ENCODE measurements around the gene CHMP1B.
A peak's percentile ranks its signal among the peaks of the same experiment; 100 is the strongest.

CHMP1B gene, protein sequence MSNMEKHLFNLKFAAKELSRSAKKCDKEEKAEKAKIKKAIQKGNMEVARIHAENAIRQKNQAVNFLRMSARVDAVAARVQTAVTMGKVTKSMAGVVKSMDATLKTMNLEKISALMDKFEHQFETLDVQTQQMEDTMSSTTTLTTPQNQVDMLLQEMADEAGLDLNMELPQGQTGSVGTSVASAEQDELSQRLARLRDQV

DNA sequence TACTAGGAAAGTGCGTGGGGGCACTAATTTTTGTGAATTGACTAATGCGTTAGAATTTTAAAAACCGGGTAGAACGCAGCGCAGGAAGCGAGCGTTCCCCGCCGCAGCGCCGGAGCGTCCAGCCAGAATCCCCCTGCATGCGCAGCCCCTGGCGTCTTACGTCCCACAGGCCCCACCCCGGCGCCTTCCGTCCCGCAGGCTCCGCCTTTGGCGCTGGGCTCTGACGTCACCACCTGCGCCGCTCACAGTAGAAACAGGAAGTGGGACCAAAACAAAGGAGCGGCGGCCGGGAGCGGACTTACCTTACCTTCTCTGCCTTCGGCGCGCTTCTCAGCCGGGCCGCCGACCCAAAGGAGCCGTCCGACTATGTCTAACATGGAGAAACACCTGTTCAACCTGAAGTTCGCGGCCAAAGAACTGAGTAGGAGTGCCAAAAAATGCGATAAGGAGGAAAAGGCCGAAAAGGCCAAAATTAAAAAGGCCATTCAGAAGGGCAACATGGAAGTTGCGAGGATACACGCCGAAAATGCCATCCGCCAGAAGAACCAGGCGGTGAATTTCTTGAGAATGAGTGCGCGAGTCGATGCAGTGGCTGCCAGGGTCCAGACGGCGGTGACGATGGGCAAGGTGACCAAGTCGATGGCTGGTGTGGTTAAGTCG lies at the start of gene CHMP1B:
CHMP1B (plus strand) TSS at position 268 of the 660 bp plus-strand sequence; CDS start at position 367, 99 bp downstream.
- peak; percentile 74 for DNase-seq

DNA sequence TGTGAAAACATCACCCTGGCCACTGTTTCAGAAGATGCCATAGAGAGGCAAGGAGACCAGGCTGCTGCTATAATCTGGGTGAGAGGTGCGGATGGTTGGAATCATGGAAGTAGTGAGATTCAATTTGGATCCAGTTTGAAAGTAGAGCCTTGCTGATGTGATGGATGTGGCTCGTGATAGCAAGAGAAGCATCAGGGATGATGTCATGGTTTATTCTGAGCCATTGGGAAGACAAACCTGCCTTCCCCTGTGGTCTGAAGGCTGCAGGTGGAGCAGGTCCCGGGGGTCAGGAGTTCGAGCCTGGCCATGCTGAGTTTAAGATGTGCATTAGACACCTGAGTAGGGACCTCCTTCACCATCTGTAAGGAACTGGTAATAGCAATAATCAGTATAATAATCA lies 49.6 kb upstream of the CHMP1B start:
- DNase-seq: no peak

DNA sequence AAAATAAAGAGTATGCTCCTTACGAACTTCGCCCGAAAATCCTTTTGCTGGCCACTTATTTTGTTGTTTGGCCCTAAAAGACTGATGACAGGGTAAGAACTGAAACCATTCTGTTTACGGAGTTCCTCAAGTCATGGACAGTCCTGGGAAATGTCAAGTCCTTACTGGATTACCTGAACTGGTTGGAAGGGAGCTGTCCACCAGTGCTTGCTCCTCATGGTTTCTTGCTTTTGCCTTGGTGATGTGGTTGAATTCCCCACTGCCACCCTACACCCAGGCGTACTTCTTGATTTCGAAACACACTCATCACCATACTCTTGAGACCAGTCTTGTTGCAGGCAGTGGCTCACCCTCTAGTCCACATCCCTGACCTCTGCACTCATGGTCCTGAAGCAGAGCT lies 49.1 kb upstream of the CHMP1B start:
- DNase-seq: no peak

DNA sequence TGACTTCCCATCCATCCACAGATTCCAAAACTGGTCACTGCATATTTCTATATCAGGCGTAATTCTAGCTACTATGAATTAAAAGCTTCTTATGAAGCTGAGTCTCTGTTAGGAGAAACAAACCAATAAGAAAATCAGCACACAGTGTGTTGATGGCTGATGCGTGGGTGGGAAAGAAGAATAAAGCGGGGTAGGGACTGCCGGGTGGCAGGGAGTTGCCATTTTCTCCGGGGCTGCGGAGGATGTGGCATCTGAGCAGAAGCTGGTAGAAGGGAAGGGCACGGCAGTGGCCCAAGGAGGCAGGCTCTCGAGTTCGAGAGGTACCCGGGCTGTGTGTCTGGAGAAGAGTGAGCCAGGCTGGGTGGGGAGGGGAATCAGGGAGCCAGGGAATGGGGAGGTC lies 48.6 kb upstream of the CHMP1B start:
- no peak for DNase-seq

DNA sequence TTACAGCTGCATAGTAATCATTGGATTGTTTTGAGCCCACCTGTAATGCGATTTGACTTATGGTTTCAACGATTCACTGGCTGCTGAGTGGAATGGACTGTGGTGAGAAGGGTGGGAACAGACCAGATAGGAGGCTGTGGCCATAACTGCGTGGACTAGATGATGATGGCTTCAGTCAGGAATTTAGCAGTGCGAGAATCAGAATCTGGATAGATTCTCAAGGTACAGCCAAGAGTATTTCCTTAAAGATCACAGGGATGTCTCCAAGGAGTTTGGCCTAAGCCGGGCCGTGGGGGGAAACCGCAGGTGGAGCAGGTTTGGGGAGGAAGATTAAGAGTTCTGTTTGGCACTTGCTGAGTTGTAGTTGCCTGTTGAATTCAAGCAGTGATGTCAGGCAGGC lies 44.0 kb upstream of the CHMP1B start:
- no peak for DNase-seq

DNA sequence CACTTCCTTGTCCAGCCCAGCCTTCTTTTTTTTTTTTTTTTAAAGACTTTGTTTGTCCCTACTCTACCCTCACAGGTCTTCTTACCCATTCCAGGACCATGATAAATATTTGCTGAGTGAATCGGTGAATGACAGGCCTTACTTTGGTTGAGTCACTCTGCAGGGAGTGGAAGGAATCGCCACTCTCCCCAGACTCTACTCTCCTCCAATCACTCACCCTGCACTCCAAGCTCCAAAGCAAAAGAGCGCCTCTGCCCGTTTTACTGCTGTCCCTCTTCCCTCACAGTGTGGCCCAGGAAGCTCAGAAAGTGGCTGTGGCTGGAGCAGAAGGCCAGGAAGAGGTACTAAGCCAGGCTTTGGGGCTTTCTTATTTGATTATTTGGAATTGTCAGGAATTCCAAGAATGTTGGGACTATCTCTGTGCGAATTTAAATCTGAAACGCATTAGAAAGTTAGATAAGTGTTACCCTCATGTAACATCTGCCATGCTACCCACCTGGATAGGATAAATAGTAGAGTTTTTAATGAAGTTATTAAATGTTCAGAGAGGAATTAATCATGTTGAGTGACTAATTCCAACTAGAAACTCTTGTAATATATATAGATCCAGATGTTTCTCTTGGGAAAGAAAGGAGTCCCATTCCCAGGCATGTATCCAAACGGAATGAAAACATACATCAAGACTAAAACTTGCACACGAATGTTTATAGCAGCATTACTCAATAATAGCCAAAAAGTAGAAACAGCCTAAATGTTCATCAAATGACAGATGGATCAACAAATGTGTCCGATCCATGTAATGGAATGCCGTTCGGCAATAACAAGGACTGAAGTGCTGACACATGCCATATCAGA lies 43.0 kb upstream of the CHMP1B start:
- DNase-seq: no peak

DNA sequence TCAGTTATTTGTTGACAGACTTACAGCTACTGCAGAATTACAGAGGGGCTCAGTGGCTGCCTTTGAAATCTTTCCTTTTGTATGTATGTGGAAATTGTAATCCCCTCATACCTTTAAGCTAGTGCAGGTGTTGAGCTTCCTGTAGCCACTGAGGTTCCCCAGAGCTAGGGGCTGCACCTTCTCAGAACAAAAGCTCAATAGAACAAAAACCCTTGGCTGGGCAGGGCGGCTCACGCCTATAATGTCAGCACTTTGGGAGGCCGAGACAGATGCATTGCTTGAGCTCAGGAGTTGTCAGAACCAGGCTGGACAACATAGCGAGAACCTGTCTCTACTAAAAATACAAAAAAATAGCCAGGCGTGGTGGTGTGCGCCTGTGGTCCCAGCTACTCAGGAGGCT lies 41.3 kb upstream of the CHMP1B start:
- no peak for DNase-seq

DNA sequence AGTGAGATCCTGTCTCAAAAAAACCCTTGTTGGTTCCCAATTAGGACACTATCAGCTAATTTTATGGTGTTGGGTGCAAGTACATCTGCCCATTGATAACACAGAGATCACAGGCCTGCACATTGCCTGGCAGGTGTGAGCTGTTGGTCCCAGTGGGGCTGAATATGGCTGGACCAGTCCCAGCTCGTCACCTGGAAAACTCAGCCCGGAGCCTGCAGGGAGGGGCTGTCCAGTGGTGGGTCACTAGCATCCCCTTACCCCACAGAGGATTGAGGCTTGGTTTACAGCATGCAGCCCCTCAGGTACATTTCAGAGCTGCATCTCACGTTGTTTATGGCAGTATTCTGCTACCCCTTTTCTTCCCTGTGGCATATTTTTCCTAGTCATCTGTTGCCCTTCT lies 40.8 kb upstream of the CHMP1B start:
- DNase-seq: no peak

DNA sequence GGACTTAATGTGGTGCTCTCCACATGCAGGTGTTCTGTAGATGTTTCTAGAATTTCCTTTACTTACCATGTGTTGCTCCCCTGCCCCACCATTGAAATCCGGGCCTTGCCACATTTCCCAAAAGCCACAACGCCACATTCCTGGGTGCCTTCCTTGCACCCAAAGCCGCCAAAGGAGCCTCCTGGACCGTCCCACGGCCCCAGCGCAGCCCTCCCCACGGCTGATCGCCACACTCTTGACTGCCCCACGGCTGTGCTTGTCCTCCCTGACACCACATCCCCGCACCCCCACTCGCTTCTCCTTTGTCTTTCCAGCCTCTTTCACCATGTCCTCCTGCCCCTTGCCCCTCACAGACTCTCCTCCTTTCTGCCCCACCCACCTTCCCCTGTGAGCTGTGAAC lies 40.2 kb upstream of the CHMP1B start:
- DNase-seq: no peak

DNA sequence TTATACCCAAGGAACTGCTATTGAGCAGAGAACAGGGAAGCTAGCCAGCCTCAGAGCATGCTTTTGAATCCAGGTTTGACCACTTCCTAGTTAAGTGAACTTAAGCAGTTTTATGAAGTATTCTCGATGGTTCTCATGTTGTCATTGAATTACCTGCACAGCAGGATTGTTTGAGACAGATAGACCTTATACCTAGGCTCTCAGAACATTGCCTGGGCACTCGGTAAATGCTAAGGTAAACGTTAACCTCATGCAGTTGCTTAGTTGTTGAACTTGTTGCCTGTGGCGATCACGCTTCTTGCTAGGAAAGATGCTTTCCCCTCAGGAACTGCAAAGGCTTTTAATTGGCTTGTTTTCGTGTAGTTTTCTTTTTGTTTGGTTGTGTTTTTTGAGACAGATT lies 34.0 kb upstream of the CHMP1B start:
- no peak for DNase-seq

DNA sequence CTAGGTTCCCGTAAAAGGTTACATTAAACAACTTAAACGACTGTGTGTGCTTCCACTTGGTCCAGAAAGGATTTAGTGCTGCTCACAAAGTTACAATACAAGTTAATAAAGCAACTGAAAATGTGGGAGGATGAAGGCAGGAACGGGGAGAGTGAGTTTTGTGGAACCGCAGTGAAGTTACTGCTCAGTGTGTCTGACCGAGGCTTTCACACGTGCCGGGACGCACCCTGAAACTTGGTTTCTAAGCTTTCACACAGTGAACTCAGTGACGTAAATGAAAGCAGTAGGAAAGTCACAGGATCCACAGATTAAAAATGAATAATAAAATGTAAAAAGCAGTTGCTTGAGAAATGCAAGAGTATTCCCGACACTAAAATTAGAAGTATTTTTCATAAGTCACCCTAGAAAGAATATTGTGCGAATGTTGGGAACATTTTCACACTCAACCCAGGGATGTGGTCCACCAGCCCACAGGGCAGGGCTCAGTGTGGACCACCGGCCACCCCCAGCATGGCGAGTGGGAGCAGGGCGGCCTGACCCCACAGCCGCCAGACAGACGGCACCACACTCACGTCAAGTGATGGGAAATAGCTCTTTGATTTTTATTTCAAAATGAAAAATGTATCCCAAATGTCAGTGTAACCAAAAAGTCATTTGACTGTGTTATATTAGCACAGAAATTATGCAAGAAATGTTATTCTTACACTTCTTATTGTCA lies 32.6 kb upstream of the CHMP1B start:
- DNase-seq: no peak

DNA sequence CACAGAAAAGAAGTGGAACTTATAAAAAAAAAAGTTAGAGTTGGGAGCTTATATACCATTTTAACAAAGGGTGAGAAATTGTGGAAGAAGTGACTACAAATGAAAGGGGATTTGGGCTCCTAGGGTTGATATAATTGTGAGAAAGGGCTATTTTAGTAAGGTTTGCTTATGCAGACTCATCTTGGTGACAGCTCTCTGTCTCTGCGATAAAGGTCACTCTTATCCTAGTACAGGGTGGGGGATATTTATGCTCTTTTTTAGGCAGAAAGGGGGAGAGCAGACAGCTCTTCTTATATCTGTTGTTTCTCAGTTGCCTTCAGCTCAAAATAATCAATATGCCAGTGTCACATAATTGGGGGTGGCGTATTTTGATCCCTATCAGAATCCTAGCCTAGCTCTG lies 31.3 kb upstream of the CHMP1B start:
- DNase-seq: no peak

DNA sequence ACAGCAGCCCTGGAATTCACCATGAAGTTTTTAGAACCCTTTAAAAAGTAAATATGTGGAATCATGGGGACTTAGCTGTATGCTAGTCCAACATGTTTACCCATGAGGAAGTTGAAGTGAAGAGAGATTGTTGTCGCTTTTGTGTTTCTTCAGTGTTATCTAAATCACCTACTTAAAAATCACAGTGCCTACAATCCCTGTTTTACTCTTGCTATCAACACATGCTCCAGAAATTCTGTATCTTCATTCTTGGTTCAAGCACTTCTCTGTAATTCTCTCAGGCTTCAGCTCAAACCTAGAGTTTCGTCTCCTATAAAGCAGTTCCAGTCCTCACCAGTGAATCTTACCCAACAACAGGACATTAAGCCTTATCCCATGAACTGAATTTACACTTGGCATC lies 30.5 kb upstream of the CHMP1B start:
- DNase-seq: no peak

DNA sequence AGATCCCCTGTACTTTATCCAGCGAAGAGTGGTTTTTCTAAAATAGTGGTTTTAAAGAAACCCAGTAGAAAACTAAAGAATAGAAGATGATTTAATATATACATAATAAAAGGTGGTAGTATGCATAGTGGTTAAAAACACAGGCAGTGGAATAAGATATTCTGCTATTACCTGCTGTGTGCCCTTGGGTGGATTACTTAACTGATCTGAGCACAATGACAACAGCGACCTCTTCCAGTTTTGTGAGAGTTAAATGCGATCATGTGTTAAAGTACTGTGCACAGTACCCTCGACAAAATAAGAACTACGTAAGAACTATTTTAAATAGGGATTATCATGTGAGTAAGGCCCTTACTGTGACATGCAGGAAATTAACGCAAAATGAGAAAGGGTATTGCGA lies 30.0 kb upstream of the CHMP1B start:
- DNase-seq: no peak

DNA sequence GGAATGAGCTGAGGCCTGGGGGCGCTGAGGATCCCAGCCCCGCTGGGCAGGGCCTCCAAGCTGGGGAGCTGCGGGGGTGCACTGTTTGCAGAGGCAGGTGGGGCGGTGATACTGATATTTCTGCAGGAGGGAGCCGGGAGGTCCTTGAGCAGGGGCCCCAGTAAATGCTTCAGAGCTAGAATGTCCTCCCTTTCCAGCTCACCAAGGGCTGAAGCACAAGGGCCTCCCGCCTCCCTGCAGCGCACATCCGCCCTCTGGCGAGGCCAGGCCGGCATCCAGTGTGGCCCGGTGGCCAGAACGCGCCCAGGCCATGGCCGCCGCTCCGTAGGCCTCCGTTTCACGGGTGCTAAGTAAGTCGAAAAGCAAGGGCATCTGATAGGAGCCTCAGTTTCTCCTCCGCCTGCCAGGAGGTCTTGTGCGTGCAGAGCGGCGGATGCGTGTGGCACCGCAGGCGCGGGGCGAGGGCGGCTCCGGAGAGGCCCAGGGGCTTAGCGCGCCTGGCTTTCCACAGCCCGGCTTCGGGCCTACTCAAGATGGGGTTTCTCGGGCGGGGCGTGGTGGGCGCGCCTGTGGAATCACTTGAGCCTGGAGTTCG lies 29.5 kb upstream of the CHMP1B start:
- DNase-seq: no peak

DNA sequence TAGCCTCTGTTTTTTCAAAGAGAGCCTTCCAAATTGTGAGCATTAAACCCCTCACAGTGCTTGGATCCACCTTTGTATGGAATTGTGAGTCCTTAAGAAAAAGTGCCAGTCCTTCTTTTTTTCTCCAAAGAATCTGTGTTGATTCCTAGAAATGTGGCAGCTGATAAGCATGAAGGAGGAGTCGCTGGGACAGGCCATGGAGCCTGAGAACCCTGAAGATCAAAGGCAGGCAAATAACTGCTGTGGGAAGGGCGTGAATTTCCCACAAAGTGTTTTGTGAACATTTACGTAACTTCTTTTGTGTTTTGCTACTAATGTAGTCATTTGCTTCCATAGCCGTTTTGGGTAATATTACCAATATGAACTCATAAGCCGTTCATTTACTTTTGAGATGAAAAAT lies 27.7 kb upstream of the CHMP1B start:
- DNase-seq: no peak

DNA sequence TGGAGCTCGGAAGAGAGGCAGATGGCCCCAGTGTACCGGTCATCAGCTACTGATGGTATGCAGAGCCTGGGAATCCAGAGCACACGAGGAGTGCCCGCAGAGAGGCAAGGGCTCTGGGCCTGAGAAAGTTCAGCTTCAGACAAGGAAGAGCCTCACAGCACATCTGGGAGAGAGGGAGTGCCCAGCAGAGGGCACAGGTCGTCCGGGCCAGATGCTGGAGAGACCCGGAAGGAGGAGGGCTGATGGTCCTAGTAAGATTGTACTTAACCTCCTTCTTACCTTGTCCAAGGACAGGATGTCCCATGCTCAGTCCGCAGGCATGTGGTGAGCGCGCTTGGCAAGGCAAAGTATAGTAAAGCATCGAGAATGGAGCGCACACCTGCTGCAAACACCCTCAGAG lies 24.4 kb upstream of the CHMP1B start:
- no peak for DNase-seq

DNA sequence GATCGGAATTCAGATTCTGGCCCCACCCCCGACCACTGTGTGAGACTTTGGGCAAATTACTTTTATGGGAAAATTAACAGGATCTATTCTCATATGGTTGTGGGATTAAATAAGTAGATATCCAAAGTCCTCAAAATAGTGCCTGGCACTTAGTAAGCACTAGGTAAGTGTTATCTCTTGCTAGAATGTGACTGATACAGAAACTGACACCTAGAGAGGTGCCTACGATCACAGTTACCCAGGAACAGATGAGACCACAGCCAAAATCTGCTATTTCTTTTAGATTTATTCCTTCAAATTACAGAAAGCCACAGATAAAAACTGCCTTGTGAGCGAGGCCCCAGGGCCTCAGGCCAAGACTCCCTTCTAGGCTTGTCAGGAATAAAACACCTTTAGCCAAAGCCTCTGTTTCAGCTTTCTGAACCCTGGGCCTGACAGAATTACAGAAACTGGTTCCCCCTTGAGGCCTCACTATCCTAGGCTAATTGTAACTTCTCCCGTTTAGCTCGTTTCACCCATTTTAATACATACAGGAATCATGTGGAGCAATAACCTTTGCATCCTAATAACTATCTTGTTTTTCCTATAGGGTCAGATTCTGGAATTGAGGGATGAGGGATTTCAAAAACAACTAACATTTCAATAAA lies 22.3 kb upstream of the CHMP1B start:
- DNase-seq: no peak

DNA sequence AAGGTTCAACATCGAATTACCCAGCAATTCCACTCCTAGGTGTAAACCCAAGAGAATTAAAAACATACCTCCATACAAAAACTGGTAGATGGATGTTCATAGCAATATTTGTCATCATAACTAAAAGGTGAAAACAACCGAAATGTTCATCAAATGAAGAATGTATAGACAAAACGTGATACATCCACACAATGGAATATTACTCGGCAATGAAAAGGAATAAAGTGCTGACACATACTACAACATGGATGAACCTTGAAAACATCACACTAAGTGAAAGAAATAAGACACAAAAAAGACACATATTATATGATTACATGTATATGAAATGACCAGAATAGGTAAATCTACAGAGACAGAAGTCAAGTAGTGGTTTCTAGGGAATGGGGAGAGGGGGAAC lies 20.6 kb upstream of the CHMP1B start:
- no peak for DNase-seq

DNA sequence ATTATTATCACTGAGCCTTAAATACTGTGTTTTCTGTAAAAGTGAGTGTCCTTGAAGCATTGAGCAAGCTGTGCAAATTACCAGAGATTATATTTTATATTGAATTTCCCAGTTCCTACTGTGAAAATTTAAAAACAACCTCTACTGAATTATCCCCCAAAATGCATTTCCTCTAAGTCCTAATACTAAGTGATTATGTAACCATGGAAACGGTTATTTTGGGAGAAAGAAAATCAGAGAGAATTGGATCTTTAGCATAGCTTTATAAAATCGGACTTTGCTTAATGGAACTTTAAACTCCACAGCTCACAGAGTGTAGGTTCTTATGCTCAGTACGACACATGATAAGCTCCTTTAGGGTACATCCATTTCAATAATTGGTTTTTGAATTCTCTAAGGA lies 19.3 kb upstream of the CHMP1B start:
- DNase-seq: no peak

DNA sequence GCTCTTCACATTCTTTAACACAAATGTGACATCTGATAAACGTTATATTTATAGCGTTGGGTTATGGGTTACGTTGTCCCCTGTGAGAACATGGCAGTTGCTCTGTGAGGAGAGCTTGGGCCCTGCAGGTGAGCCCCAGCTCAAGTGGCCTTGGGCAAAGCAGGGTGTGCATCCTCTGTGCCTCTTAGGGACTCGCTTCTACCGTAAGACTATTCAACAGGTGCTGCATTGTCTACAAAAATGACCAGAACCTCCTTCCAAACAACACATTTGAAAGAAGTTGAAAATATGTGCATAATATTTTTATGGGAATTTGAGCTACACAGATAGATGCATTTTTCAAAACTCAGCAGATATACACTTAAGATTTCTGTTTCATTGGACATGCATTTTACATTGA lies 16.4 kb upstream of the CHMP1B start:
- DNase-seq: no peak

DNA sequence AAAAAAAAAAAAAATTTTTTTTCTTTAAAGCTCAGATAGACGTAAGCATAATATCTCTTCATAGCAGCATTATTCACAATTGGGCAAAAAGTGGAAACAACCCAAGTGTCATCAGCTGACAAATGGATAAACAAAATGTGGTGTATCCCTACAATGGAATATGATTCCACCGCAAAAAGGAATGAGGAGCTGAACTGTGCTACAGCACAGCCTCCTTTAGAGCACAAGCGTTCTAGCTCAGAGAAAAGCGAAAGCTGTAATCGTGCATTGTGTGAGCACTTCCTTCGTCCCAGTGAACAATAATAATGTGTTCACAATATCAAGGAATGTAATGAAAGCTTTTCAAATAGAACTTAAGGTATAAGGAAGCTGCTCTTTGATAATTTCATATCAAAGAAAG lies 11.7 kb upstream of the CHMP1B start:
- DNase-seq: no peak

DNA sequence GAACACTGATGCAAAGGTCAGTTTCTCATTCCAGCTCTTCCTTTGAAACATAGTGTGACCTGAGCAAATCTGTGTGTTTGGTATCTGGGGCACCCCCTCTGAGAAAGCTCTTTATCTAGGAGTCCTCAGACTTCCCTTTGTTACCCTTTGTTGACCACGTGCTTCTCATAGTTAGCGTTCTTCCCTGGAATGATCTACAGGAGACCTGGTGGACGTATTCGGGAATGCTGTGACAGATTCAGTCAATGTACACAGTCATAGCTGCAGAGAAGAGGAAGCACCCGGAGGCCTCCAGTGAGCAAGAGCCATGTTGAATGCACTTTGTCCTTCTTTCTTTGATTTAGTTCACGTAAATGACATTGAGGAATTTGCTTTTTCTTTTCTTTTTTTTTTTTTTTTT lies 10.7 kb upstream of the CHMP1B start:
- DNase-seq: no peak
